ENCODE measurements around the gene DDX60. TPM values are rescaled to one million over a fixed set of nuclear protein-coding genes. Genes with fewer than 3 reads are reported as not detected.

Gene DDX60, protein sequence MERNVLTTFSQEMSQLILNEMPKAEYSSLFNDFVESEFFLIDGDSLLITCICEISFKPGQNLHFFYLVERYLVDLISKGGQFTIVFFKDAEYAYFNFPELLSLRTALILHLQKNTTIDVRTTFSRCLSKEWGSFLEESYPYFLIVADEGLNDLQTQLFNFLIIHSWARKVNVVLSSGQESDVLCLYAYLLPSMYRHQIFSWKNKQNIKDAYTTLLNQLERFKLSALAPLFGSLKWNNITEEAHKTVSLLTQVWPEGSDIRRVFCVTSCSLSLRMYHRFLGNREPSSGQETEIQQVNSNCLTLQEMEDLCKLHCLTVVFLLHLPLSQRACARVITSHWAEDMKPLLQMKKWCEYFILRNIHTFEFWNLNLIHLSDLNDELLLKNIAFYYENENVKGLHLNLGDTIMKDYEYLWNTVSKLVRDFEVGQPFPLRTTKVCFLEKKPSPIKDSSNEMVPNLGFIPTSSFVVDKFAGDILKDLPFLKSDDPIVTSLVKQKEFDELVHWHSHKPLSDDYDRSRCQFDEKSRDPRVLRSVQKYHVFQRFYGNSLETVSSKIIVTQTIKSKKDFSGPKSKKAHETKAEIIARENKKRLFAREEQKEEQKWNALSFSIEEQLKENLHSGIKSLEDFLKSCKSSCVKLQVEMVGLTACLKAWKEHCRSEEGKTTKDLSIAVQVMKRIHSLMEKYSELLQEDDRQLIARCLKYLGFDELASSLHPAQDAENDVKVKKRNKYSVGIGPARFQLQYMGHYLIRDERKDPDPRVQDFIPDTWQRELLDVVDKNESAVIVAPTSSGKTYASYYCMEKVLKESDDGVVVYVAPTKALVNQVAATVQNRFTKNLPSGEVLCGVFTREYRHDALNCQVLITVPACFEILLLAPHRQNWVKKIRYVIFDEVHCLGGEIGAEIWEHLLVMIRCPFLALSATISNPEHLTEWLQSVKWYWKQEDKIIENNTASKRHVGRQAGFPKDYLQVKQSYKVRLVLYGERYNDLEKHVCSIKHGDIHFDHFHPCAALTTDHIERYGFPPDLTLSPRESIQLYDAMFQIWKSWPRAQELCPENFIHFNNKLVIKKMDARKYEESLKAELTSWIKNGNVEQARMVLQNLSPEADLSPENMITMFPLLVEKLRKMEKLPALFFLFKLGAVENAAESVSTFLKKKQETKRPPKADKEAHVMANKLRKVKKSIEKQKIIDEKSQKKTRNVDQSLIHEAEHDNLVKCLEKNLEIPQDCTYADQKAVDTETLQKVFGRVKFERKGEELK (N-terminal part only)
- total RNA-seq, result 15.8 and 17.7 TPM in 2 replicates

DNA sequence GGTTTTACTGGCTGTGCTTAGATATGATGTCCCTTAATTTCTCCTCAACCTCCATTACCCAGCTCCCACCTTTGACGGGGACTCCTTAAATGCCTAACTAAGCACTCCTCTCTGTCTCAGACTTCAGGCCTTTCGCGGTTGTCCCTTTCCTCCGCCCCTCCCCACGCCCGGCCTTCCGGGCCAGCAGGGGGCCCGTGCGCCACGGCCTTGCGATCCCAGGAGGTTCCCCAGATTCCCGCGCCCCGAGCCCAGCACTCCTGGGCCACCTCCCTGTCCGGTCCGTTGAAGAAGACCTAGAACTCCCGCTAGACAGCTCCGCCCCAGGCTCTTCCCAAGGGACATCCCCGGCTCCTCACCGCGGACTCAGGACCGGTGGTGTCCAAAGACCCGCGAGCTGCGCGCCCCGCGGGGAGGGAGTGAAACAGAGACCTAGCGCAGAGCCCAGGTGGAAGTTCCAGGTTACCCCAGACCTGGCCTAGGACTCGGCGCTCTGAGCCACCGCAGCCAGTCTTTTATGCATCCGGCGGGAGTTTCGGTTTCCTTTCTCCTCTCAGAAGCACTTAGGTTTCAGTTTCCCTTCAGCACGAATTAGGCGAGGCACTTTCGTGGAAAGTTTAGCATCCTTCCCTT lies at the start of gene DDX60:
Gene DDX60, minus strand, starts transcription at position 487 of the 630 bp plus-strand sequence. CDS start 7,493 bp downstream, outside the sequence.

Other genes starting within 250 kb of the DDX60 start
- not detected in 2 replicates for gene ANXA10, start 226.2 kb downstream of the DDX60 start, total RNA-seq
- gene DDX60L, start 161.7 kb upstream of the DDX60 start, total RNA-seq, result 46.5 and 48.1 TPM in 2 replicates
- 2.0 and 10.1 TPM in 2 replicates for gene PALLD, start 178.3 kb upstream of the DDX60 start, total RNA-seq